ENCODE measurements around the gene TBL1XR1.

Gene TBL1XR1

GRCh38 chr3:177066068-177066467 lies 131.2 kb downstream of the TBL1XR1 start:
- no peak for DNase-seq (ENCODE audit: low read depth in 2 of 2)

- DNase-seq (ENCODE audit: low read depth in 2 of 2) = no peak
Observed at GRCh38 chr3:177065285-177066033, 131.8 kb downstream of the TBL1XR1 start.

- no peak for DNase-seq (ENCODE audit: low read depth in 2 of 2)
Observed at GRCh38 chr3:177062052-177062732, 135.1 kb downstream of the TBL1XR1 start.

- no peak for DNase-seq (ENCODE audit: low read depth in 2 of 2)
Observed at GRCh38 chr3:177061369-177061768, 135.9 kb downstream of the TBL1XR1 start.

- no peak for DNase-seq (ENCODE audit: low read depth in 2 of 2)
Observed at GRCh38 chr3:177060492-177060891, 136.8 kb downstream of the TBL1XR1 start.

GRCh38 chr3:177058648-177059047 lies 138.6 kb downstream of the TBL1XR1 start:
- DNase-seq (ENCODE audit: low read depth in 2 of 2) = no peak

GRCh38 chr3:177057768-177058167 lies 139.5 kb downstream of the TBL1XR1 start:
- no peak for DNase-seq (ENCODE audit: low read depth in 2 of 2)

GRCh38 chr3:177056927-177057326 lies 140.4 kb downstream of the TBL1XR1 start:
- no peak for DNase-seq (ENCODE audit: low read depth in 2 of 2)

- DNase-seq (ENCODE audit: low read depth in 2 of 2) = peak; percentile 49 to 53
Observed at GRCh38 chr3:177055605-177056571, 141.4 kb downstream of the TBL1XR1 start.

GRCh38 chr3:177053107-177053506 lies 144.2 kb downstream of the TBL1XR1 start:
- DNase-seq (ENCODE audit: low read depth in 2 of 2) = no peak

- DNase-seq (ENCODE audit: low read depth in 2 of 2) = no peak
Observed at GRCh38 chr3:177051411-177051810, 145.9 kb downstream of the TBL1XR1 start.

GRCh38 chr3:177050501-177051237 lies 146.6 kb downstream of the TBL1XR1 start:
- DNase-seq (ENCODE audit: low read depth in 2 of 2) = peak; percentile 25 to 37

- DNase-seq (ENCODE audit: low read depth in 2 of 2) = no peak
Observed at GRCh38 chr3:177045767-177046166, 151.5 kb downstream of the TBL1XR1 start.

GRCh38 chr3:177045222-177045621 lies 152.1 kb downstream of the TBL1XR1 start:
- no peak for DNase-seq (ENCODE audit: low read depth in 2 of 2)

GRCh38 chr3:177041730-177042551 lies 155.3 kb downstream of the TBL1XR1 start:
- no peak for DNase-seq (ENCODE audit: low read depth in 2 of 2)

GRCh38 chr3:177041021-177041729 lies 156.1 kb downstream of the TBL1XR1 start:
- peak; percentile 14 to 19 for DNase-seq (ENCODE audit: low read depth in 2 of 2)

- DNase-seq (ENCODE audit: low read depth in 2 of 2) = no peak
Observed at GRCh38 chr3:177039490-177040274, 157.6 kb downstream of the TBL1XR1 start.

GRCh38 chr3:177037241-177037640 lies 160.0 kb downstream of the TBL1XR1 start:
- no peak for DNase-seq (ENCODE audit: low read depth in 2 of 2)

GRCh38 chr3:177035676-177036075 lies 161.6 kb downstream of the TBL1XR1 start:
- no peak for DNase-seq (ENCODE audit: low read depth in 2 of 2)

Measured in fibroblast of skin of left biceps (primary cell).